NCI-H82 treated with DMSO at 0.1 percent for 48 hours (cell line): Measurements from ENCODE around the gene AKT1.

Source experiments
- DNase-seq: peaks from one replicate; lab custom pipeline; 2025; ENCODE audit not compliant: unreplicated experiment; lab: John Stamatoyannopoulos, UW

The AKT1 gene

GRCh38 chr14:104725772-104726548, 69.6 kb downstream of the AKT1 start:
- DNase-seq: no peak

GRCh38 chr14:104724981-104725771, 70.4 kb downstream of the AKT1 start:
- DNase-seq: no peak

- DNase-seq: no peak
Measured at GRCh38 chr14:104724407-104724980, 71.1 kb downstream of the AKT1 start.

- no peak for DNase-seq
Measured at GRCh38 chr14:104723651-104724406, 71.7 kb downstream of the AKT1 start, which contains the start of gene ADSS1. TSS of gene ADSS1 (plus strand) at chr14:104724229. CDS start at chr14:104724271, 42 bp downstream.

GRCh38 chr14:104722938-104723650, 72.5 kb downstream of the AKT1 start:
- no peak for DNase-seq

- no peak for DNase-seq
Measured at GRCh38 chr14:104721505-104722431, 73.8 kb downstream of the AKT1 start.
